NOMO-1 treated with dmso at 0.1 percent for 144 hours (cell line): ENCODE measurements around the gene MCF2L.
"Not testable (repeated sequence)": the region's sequence is repeated elsewhere in the genome, so short reads cannot be mapped to it uniquely, and the experiment has no call there.

ENCODE experiments used
- DNase-seq: peaks from one replicate; lab custom pipeline; 2025; ENCODE audit not compliant: unreplicated experiment; lab: John Stamatoyannopoulos, UW

MCF2L gene

GRCh38 chr13:112968910-112969691 lies at the start of gene MCF2L:
Gene MCF2L, plus strand, starts transcription at chr13:112969214. Its CDS starts 166 bp downstream, at chr13:112969380.
- peak; percentile 49 for DNase-seq

GRCh38 chr13:112923962-112924361 lies 45.1 kb upstream of the MCF2L start:
- no peak for DNase-seq

GRCh38 chr13:112924365-112924764 lies 44.6 kb upstream of the MCF2L start:
- no peak for DNase-seq

- no peak for DNase-seq
These were observed 43.0 kb upstream of the MCF2L start for GRCh38 chr13:112926003-112926402.

GRCh38 chr13:112926993-112927392 lies 42.0 kb upstream of the MCF2L start:
- DNase-seq = no peak

- DNase-seq = no peak
These were observed 40.7 kb upstream of the MCF2L start for GRCh38 chr13:112928020-112928971.

- DNase-seq = no peak
These were observed 39.8 kb upstream of the MCF2L start for GRCh38 chr13:112928972-112929782.

GRCh38 chr13:112929783-112930055 lies 39.3 kb upstream of the MCF2L start:
- no peak for DNase-seq

GRCh38 chr13:112930192-112930591 lies 38.8 kb upstream of the MCF2L start:
- DNase-seq = no peak

GRCh38 chr13:112931028-112931934 lies 37.7 kb upstream of the MCF2L start:
- no peak for DNase-seq

- no peak for DNase-seq
These were observed 36.0 kb upstream of the MCF2L start for GRCh38 chr13:112932971-112933370.

- no peak for DNase-seq
These were observed 35.4 kb upstream of the MCF2L start for GRCh38 chr13:112933649-112934048.

GRCh38 chr13:112934078-112934477 lies 34.9 kb upstream of the MCF2L start:
- DNase-seq = no peak

GRCh38 chr13:112938680-112939079 lies 30.3 kb upstream of the MCF2L start:
- no peak for DNase-seq

- no peak for DNase-seq
These were observed 28.8 kb upstream of the MCF2L start for GRCh38 chr13:112940236-112940635.

- DNase-seq = no peak
These were observed 27.7 kb upstream of the MCF2L start for GRCh38 chr13:112941349-112941748.

- DNase-seq = not testable (repeated sequence)
These were observed 27.2 kb upstream of the MCF2L start for GRCh38 chr13:112941765-112942164.

- DNase-seq = peak; percentile 71
These were observed 26.2 kb upstream of the MCF2L start for GRCh38 chr13:112942689-112943308.

- no peak for DNase-seq
These were observed 25.5 kb upstream of the MCF2L start for GRCh38 chr13:112943309-112944125.
